Measurements from ENCODE around the gene TBC1D8B.

GRCh38 chrX:106894392-106894909 is 92.0 kb downstream of the TBC1D8B start:
- TF ChIP-seq SIN3A (IDR thresholded peaks at IDR 0.05; ENCODE audit: low read depth) = 0 out of 2 replicates have a peak, but pooled peaks have one; percentile 12
- 0 out of 2 replicates have a peak, but pooled peaks have one; percentile 10 for TF ChIP-seq POLR2AphosphoS5 (IDR thresholded peaks at IDR 0.05; ENCODE audit: low read depth, low read length)

All from HCT116 (cell line).